NCI-H2107 treated with DMSO at 0.1 percent for 48 hours (cell line): ENCODE data around the gene TTC39A.

ENCODE experiments used
- DNase-seq: peaks from one replicate; lab custom pipeline; 2025; ENCODE audit not compliant: unreplicated experiment; lab: John Stamatoyannopoulos, UW

Gene TTC39A

GRCh38 chr1:51299185-51299885 lies 31.0 kb downstream of the TTC39A start:
- no peak for DNase-seq

- no peak for DNase-seq
Measured at GRCh38 chr1:51298322-51298705, 32.0 kb downstream of the TTC39A start.

- no peak for DNase-seq
Measured at GRCh38 chr1:51297401-51298321, 32.7 kb downstream of the TTC39A start.

- peak; percentile 66 for DNase-seq
Measured at GRCh38 chr1:51296383-51297357, 33.7 kb downstream of the TTC39A start.

GRCh38 chr1:51295926-51296325 lies 34.4 kb downstream of the TTC39A start:
- no peak for DNase-seq

GRCh38 chr1:51294566-51295184 lies 35.7 kb downstream of the TTC39A start:
- DNase-seq = no peak

- no peak for DNase-seq
Measured at GRCh38 chr1:51293898-51294515, 36.4 kb downstream of the TTC39A start.

- DNase-seq = no peak
Measured at GRCh38 chr1:51290489-51290847, 39.9 kb downstream of the TTC39A start.

- DNase-seq = no peak
Measured at GRCh38 chr1:51289676-51290488, 40.5 kb downstream of the TTC39A start.

GRCh38 chr1:51288578-51288977 lies 41.8 kb downstream of the TTC39A start:
- no peak for DNase-seq

GRCh38 chr1:51287966-51288365 lies 42.4 kb downstream of the TTC39A start:
- no peak for DNase-seq

GRCh38 chr1:51285055-51285454 lies 45.3 kb downstream of the TTC39A start:
- DNase-seq = no peak

GRCh38 chr1:51284487-51284954 lies 45.8 kb downstream of the TTC39A start:
- peak; percentile 97 for DNase-seq

GRCh38 chr1:51283979-51284378 lies 46.4 kb downstream of the TTC39A start:
- DNase-seq = no peak

GRCh38 chr1:51282605-51283004 lies 47.8 kb downstream of the TTC39A start:
- no peak for DNase-seq

- no peak for DNase-seq
Measured at GRCh38 chr1:51281807-51282206, 48.6 kb downstream of the TTC39A start.

GRCh38 chr1:51280321-51280978 lies 49.9 kb downstream of the TTC39A start:
- DNase-seq = no peak

- DNase-seq = no peak
Measured at GRCh38 chr1:51276286-51276685, 54.1 kb downstream of the TTC39A start.

- no peak for DNase-seq
Measured at GRCh38 chr1:51274676-51275075, 55.7 kb downstream of the TTC39A start.
